Fibroblast of lung (primary cell): ENCODE data around the gene ASAP2. TPM values are rescaled to one million over a fixed set of nuclear protein-coding genes. Genes with fewer than 3 reads are reported as not detected.
A peak's percentile ranks its signal among the peaks of the same experiment; 100 is the strongest.

Experiments
- DNase-seq, 2 donors: peaks; one replicate each; pipeline versions ENCODE4 v3.0.0 to v3.0.0-alpha.2; 2010; ENCODE audit warnings: low read depth in 2 of 2
- H2AFZ ChIP-seq: 2 replicates; pipeline ENCODE4 v1.5.1; 2012; ENCODE audit warnings: low read length, control low read depth, inconsistent platforms
- H3K27ac ChIP-seq: 2 replicates; pipeline ENCODE4 v1.5.1; 2011; ENCODE audit warnings: low read length, control low read depth; ENCODE audit not compliant: insufficient read depth
- H3K27me3 ChIP-seq: 2 replicates; pipeline ENCODE4 v1.5.1; 2011; ENCODE audit warnings: mild to moderate bottlenecking, low read length; ENCODE audit not compliant: control insufficient read depth, insufficient read depth
- H3K36me3 ChIP-seq: 2 replicates; pipeline ENCODE4 v1.5.1; 2011; ENCODE audit warnings: low read length; ENCODE audit not compliant: control insufficient read depth, insufficient read depth
- H3K4me1 ChIP-seq: 2 replicates; pipeline ENCODE4 v1.5.1; 2011; ENCODE audit warnings: low read length; ENCODE audit not compliant: control insufficient read depth, insufficient read depth; ENCODE audit errors: extremely low read depth
- H3K4me2 ChIP-seq: 2 replicates; pipeline ENCODE4 v1.5.1; 2011; ENCODE audit warnings: low read length, control low read depth; ENCODE audit not compliant: insufficient read depth; ENCODE audit errors: extremely low read depth
- H3K4me3 ChIP-seq, 4 experiments: fragments of 200-600 bp in 1 of 4; sonication (generic) in 1 of 4; replicated peaks in 1 of 4; 2 replicates each; pipeline ENCODE4 v1.5.1; 2011 to 2016; ENCODE audit warnings: low read length in 4 of 4, low read depth in 3 of 4, mild to moderate bottlenecking in 3 of 4, control low read depth in 2 of 4, inconsistent platforms in 1 of 4, mixed read lengths in 1 of 4; ENCODE audit not compliant: insufficient read depth in 1 of 4; ENCODE audit errors: control extremely low read depth in 1 of 4
- H3K79me2 ChIP-seq: 2 replicates; pipeline ENCODE4 v1.5.1; 2012; ENCODE audit warnings: mild to moderate bottlenecking, low read length, inconsistent platforms; ENCODE audit not compliant: control insufficient read depth, insufficient read depth
- H3K9ac ChIP-seq: 2 replicates; pipeline ENCODE4 v1.5.1; 2011; ENCODE audit warnings: mild to moderate bottlenecking, low read length, control low read depth; ENCODE audit not compliant: insufficient read depth
- H3K9me3 ChIP-seq: 2 replicates; pipeline ENCODE4 v1.5.1; 2012; ENCODE audit warnings: low read depth, low read length; ENCODE audit not compliant: control insufficient read depth, insufficient read depth
- H4K20me1 ChIP-seq: 2 replicates; pipeline ENCODE4 v1.5.1; 2011; ENCODE audit warnings: low read length; ENCODE audit not compliant: control insufficient read depth, insufficient read depth; ENCODE audit errors: extremely low read depth
- CTCF ChIP-seq, 2 donors: IDR thresholded peaks in 1 of 2; conservative IDR thresholded peaks in 1 of 2; 1 replicate in 1 of 2; 2 replicates in 1 of 2; pipeline ENCODE4 v1.5.1; 2011 to 2012; ENCODE audit warnings: low read length in 2 of 2, control low read depth in 1 of 2, inconsistent platforms in 1 of 2, low read depth in 1 of 2, mild to moderate bottlenecking in 1 of 2
- EZH2 ChIP-seq: IDR thresholded peaks from 2 replicates; pipeline ENCODE4 v1.5.1; 2012; ENCODE audit warnings: low read length, control low read depth, mild to moderate bottlenecking; ENCODE audit errors: missing control alignments
- polyA plus RNA-seq, 2 donors: library from polyadenylated mRNA; depleted of rRNA in 1 of 2; stranded (reverse) in 1 of 2; unstranded in 1 of 2; fragments of >200 nt; gene quantifications; 2 replicates each; pipeline ENCODE4 v1.2.1, GENCODE V29; 2011 to 2012; ENCODE audit warnings: missing spikeins in 1 of 2
- total RNA-seq: library from RNA; depleted of rRNA; stranded (reverse); fragments of >200 nt; gene quantifications from 2 replicates; pipeline ENCODE4 v1.2.1, GENCODE V29; 2014

The ASAP2 gene
- total and polyA plus RNA-seq, 2 donors (not counting 1 experiment from before 2014, with no cell fraction given): 19.2 to 19.9 TPM

GRCh38 chr2:9200633-9201015 is 6.0 kb upstream of the ASAP2 start:
- H4K20me1 ChIP-seq: no peaks in the 10 kb centered on the region
- H3K4me1 ChIP-seq: peaks cover 2% of the 10 kb centered on the region
- H3K27ac ChIP-seq: no peak overlapping the region

GRCh38 chr2:9201185-9201891 is 5.3 kb upstream of the ASAP2 start:
- Histone ChIP-seq H3K9ac (no peak overlapping the region), H4K20me1 (no peaks in the 10 kb centered on the region), H3K36me3 (no peaks in the 10 kb centered on the region), H2AFZ (no peak overlapping the region), H3K4me3 (no peak overlapping the region), H3K27ac (no peak overlapping the region), H3K4me1 (peaks cover 5% of the 10 kb centered on the region), H3K9me3 (no peaks in the 10 kb centered on the region), H3K79me2 (no peaks in the 10 kb centered on the region), H3K27me3 (no peaks in the 10 kb centered on the region), H3K4me2 (peak overlapping the region; percentile 23)
- peak; percentile 65 to 86 for DNase-seq
- TF ChIP-seq EZH2 (no peak), CTCF (conservative IDR thresholded peaks at IDR 0.05 in 1 of 2, IDR thresholded peaks at IDR 0.05 in 1 of 2; ENCODE audit: low read depth in 1 of 2, low read length in 2 of 2) (no peak)

More at GRCh38 chr2:9200633-9201015, 6.0 kb upstream of the ASAP2 start:
- Histone ChIP-seq H3K79me2 (no peaks in the 10 kb centered on the region), H3K4me3 (no peak overlapping the region), H3K36me3 (no peaks in the 10 kb centered on the region), H2AFZ (no peak overlapping the region), H3K4me2 (no peak overlapping the region), H3K9me3 (no peaks in the 10 kb centered on the region), H3K27me3 (no peaks in the 10 kb centered on the region), H3K9ac (no peak overlapping the region)
- TF ChIP-seq CTCF (conservative IDR thresholded peaks at IDR 0.05 in 1 of 2, IDR thresholded peaks at IDR 0.05 in 1 of 2; ENCODE audit: low read depth in 1 of 2, low read length in 2 of 2) (no peak), EZH2 (no peak)
- DNase-seq: no peak

- no peak overlapping the region for H3K4me2 ChIP-seq
- H3K9me3 ChIP-seq: no peaks in the 10 kb centered on the region
- no peak overlapping the region for H3K9ac ChIP-seq
- DNase-seq: no peak
- H3K4me1 ChIP-seq: peaks cover 5% of the 10 kb centered on the region
- H3K4me3 ChIP-seq: no peak overlapping the region
- no peaks in the 10 kb centered on the region for H4K20me1 ChIP-seq
- H3K27ac ChIP-seq: no peak overlapping the region
- H3K36me3 ChIP-seq: no peaks in the 10 kb centered on the region
- peaks cover 11% of the 10 kb centered on the region for H3K79me2 ChIP-seq
- TF ChIP-seq EZH2 (no peak), CTCF (conservative IDR thresholded peaks at IDR 0.05 in 1 of 2, IDR thresholded peaks at IDR 0.05 in 1 of 2; ENCODE audit: low read depth in 1 of 2, low read length in 2 of 2) (no peak)
- H3K27me3 ChIP-seq: no peaks in the 10 kb centered on the region
- H2AFZ ChIP-seq: no peak overlapping the region
Measured at GRCh38 chr2:9203006-9203405, 3.6 kb upstream of the ASAP2 start.
